Thoracic aorta (tissue), 2 donors: ENCODE data around the gene UGGT2. TPM values are rescaled to one million over a fixed set of nuclear protein-coding genes. Genes with fewer than 3 reads are reported as not detected.
"Not testable (repeated sequence)": the region's sequence is repeated elsewhere in the genome, so short reads cannot be mapped to it uniquely, and the experiment has no call there.

Source experiments
- ATAC-seq: fragments of 150-250 bp; one replicate; pipeline ENCODE4 v1.8.0; 2017; ENCODE audit warnings: low read depth; ENCODE audit not compliant: insufficient number of reproducible peaks, low FRiP score
- DNase-seq: peaks from one replicate; pipeline ENCODE4 v3.0.0-alpha.2; 2020; ENCODE audit warnings: low spot score
- H3K27ac ChIP-seq, 2 donors: fragments of 200-600 bp; sonication (generic); 1 replicate in 1 of 2; 2 replicates in 1 of 2; pipeline ENCODE4 v1.5.1; 2016; ENCODE audit warnings: mild to moderate bottlenecking in 2 of 2, moderate library complexity in 2 of 2
- H3K27me3 ChIP-seq: fragments of 200-600 bp; sonication (generic); replicated peaks from 2 replicates; pipeline ENCODE4 v1.6.0; 2016; ENCODE audit warnings: mild to moderate bottlenecking; ENCODE audit not compliant: insufficient read depth
- H3K36me3 ChIP-seq: fragments of 200-600 bp; sonication (generic); one replicate; pipeline ENCODE4 v1.5.1; 2016
- H3K4me1 ChIP-seq, 2 donors: fragments of 200-600 bp; sonication (generic); 1 replicate in 1 of 2; 2 replicates in 1 of 2; pipeline versions ENCODE4 v1.5.1 to v1.6.0; 2016; ENCODE audit warnings: low read depth in 2 of 2, mild to moderate bottlenecking in 1 of 2; ENCODE audit not compliant: control insufficient read depth in 1 of 2
- H3K4me3 ChIP-seq: fragments of 200-600 bp; sonication (generic); 2 replicates; pipeline ENCODE4 v1.5.1; 2016; ENCODE audit warnings: mild to moderate bottlenecking
- H3K9me3 ChIP-seq: fragments of 200-600 bp; sonication (generic); 2 replicates; pipeline ENCODE4 v1.5.1; 2016
- total RNA-seq, 2 donors: library from RNA; depleted of rRNA; stranded (reverse); fragments of >200 nt; gene quantifications; one replicate each; pipeline versions ENCODE4 v1.1.0 to v1.2.3, GENCODE V29; 2016
- TF ChIP-seq, protein P1 (sequence below): fragments of 200-600 bp; sonication (generic); IDR thresholded peaks from one replicate; pipeline ENCODE4 v1.5.1; 2019; ENCODE audit warnings: antibody characterized with exemption

Gene UGGT2
- total RNA-seq, 2 donors from 2014 or later: 80.8 to 116 TPM

DNA sequence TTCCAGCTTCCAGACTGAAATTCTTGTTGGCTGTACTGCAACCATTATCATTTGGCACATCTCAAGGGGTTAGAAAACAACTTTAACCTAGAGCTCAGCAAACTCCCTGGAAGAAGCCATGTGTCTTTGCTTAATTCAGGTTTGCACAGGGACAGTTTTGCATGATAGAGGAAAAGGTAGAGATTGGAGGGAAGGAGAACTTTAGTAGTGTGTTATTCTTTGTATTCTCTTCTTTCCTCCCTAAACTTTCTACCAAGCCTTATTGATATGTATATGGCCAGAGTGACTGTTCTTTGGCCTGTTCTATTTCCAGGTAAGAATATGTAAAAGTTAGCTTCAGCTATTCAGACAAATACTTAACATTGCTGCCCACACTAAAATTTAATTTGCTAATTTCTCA is 53.1 kb downstream of the UGGT2 start:
- ATAC-seq (no peak), DNase-seq (no peak)
- H3K36me3 ChIP-seq: no peaks in the 10 kb centered on the region
- no peak overlapping the region for H3K4me3 ChIP-seq
- no peaks in the 10 kb centered on the region for H3K9me3 ChIP-seq
- no peaks in the 10 kb centered on the region for H3K27me3 ChIP-seq
- H3K4me1 ChIP-seq: no peaks in the 10 kb centered on the region
- H3K27ac ChIP-seq: no peak overlapping the region
- TF ChIP-seq, protein P1, sequence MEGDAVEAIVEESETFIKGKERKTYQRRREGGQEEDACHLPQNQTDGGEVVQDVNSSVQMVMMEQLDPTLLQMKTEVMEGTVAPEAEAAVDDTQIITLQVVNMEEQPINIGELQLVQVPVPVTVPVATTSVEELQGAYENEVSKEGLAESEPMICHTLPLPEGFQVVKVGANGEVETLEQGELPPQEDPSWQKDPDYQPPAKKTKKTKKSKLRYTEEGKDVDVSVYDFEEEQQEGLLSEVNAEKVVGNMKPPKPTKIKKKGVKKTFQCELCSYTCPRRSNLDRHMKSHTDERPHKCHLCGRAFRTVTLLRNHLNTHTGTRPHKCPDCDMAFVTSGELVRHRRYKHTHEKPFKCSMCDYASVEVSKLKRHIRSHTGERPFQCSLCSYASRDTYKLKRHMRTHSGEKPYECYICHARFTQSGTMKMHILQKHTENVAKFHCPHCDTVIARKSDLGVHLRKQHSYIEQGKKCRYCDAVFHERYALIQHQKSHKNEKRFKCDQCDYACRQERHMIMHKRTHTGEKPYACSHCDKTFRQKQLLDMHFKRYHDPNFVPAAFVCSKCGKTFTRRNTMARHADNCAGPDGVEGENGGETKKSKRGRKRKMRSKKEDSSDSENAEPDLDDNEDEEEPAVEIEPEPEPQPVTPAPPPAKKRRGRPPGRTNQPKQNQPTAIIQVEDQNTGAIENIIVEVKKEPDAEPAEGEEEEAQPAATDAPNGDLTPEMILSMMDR: no peak

GRCh38 chr13:95987841-95988240 is 65.4 kb downstream of the UGGT2 start:
- Histone ChIP-seq H3K27ac (no peak overlapping the region), H3K9me3 (no peaks in the 10 kb centered on the region), H3K36me3 (peaks cover 3% of the 10 kb centered on the region), H3K4me1 (no peaks in the 10 kb centered on the region), H3K4me3 (no peak overlapping the region), H3K27me3 (no peaks in the 10 kb centered on the region)
- DNase-seq (no peak), ATAC-seq (no peak)
- TF ChIP-seq, protein P1: no peak

DNA sequence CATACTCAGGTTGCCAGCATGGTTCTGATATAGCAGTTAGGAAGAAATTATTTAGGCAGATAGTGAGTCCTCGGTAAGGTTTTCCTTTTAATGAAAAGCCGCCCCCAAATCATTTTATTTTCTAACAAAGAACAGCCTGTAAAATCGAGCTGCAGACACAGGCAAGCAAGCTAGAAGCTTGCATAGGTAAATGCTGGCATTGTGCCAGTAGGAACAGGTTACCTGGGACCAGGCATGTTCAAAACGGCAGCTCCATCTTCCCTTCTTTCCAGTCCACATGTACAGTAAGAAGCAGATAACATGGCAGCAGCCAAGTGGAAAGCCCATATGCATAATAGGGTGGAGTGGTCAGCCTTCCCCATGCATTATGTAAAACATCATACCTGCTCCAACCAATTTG is 71.1 kb downstream of the UGGT2 start:
- DNase-seq: no peak
- Histone ChIP-seq H3K27me3 (no peaks in the 10 kb centered on the region), H3K9me3 (no peaks in the 10 kb centered on the region), H3K4me1 (no peaks in the 10 kb centered on the region), H3K4me3 (no peak overlapping the region), H3K27ac (no peak overlapping the region), H3K36me3 (no peaks in the 10 kb centered on the region)
- ATAC-seq: no peak
- TF ChIP-seq, protein P1: no peak

DNA sequence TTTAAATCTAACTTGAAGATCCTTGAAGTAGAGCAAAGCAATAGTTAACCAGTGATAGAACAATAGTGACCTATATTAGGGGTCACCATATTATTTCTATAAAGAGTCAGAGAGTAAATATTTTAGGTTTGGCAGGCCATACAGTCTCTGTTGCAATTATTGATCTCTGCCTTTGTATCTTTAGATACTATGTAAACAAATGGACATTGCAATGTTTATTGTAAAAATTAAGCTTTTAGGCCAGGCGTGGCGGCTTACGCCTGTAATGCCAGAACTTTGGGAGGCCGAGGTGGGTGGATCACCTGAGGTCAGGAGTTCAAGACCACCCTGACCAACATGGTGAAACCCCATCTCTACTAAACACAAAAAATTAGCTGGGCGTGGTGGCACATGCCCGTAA is 80.5 kb downstream of the UGGT2 start:
- not testable (repeated sequence) for H3K9me3 ChIP-seq, H3K36me3 ChIP-seq, H3K4me1 ChIP-seq, H3K27ac ChIP-seq, H3K4me3 ChIP-seq, H3K27me3 ChIP-seq, DNase-seq, ATAC-seq

DNA sequence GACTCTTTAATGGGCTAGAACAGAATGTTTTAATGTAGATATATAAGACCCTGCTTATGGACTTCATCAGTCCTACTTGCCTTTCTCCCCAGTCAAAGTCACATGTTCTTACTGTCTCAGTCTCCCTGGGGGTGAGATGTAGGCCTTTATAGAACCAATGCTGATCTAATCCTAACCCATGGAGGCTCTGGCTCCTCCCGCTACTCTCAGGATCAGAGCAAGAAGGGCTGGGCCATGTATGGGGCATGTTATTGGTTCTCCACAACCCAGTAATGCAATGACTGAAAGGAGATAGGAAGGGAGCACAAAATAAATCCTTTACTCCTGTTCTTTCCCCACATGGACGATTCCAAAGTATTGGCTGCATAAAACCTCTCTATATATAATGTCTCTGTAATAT is 82.3 kb downstream of the UGGT2 start:
- no peaks in the 10 kb centered on the region for H3K4me1 ChIP-seq
- TF ChIP-seq, protein P1: no peak
- H3K9me3 ChIP-seq: no peaks in the 10 kb centered on the region
- H3K4me3 ChIP-seq: no peak overlapping the region
- no peak overlapping the region for H3K27ac ChIP-seq
- H3K27me3 ChIP-seq: no peaks in the 10 kb centered on the region
- H3K36me3 ChIP-seq: peaks cover 4% of the 10 kb centered on the region
- DNase-seq: no peak
- ATAC-seq: no peak

GRCh38 chr13:95968906-95969305 is 84.3 kb downstream of the UGGT2 start:
- no peak for DNase-seq
- ATAC-seq: no peak
- no peaks in the 10 kb centered on the region for H3K27me3 ChIP-seq
- TF ChIP-seq, protein P1: no peak
- no peaks in the 10 kb centered on the region for H3K9me3 ChIP-seq
- H3K27ac ChIP-seq: no peak overlapping the region
- no peak overlapping the region for H3K4me3 ChIP-seq
- peaks cover 4% of the 10 kb centered on the region for H3K36me3 ChIP-seq
- H3K4me1 ChIP-seq: no peaks in the 10 kb centered on the region
